T-cell (primary cell): ENCODE data around the gene WBP1L. TPM values are rescaled to one million over a fixed set of nuclear protein-coding genes. Genes with fewer than 3 reads are reported as not detected.

ENCODE experiments used
- ATAC-seq, 4 experiments: fragments of 200-7000 bp in 3 of 4; fragments of 150-1000 bp in 1 of 4; cut with Tn5 transposase; replicated peaks in 1 of 4; 1 replicate in 3 of 4; 2 replicates in 1 of 4; pipeline ENCODE4 v1.10.0; 2021; ENCODE audit warnings: moderate library complexity in 3 of 4, mild to moderate bottlenecking in 2 of 4, moderate number of reproducible peaks in 1 of 4
- CTCF ChIA-PET, 2 donors: fragments of 300-600 bp; sonication (Branson Sonifier 250); formaldehyde crosslinking; loops; one replicate each; lab custom pipeline; 2022; ENCODE audit warnings: antibody characterized with exemption in 2 of 2; lab: Charles Lee
- POLR2A ChIA-PET, 2 donors: fragments of 300-600 bp; sonication (Branson Sonifier 250); formaldehyde crosslinking; loops; one replicate each; lab custom pipeline; 2022; ENCODE audit warnings: antibody characterized with exemption in 2 of 2; lab: Charles Lee
- DNase-seq, 35 experiments: peaks; one replicate each; pipeline versions ENCODE4 v3.0.0 to v3.0.0-alpha.2; 2013 to 2023
- H3K27ac ChIP-seq: one replicate; pipeline ENCODE4 v1.5.1; 2013; ENCODE audit warnings: low read length
- H3K27me3 ChIP-seq, 2 experiments: replicated peaks in 1 of 2; 1 replicate in 1 of 2; 2 replicates in 1 of 2; pipeline versions ENCODE4 v1.6.1 to v1.7.0; 2013; ENCODE audit warnings: low read length in 1 of 2, mixed read lengths in 1 of 2; ENCODE audit not compliant: control insufficient read depth in 2 of 2, insufficient read depth in 2 of 2; ENCODE audit errors: extremely low read depth in 1 of 2
- H3K36me3 ChIP-seq, 2 donors: 1 replicate in 1 of 2; 2 replicates in 1 of 2; pipeline versions ENCODE4 v1.6.1 to v1.7.0; 2013; ENCODE audit warnings: low read length in 1 of 2; ENCODE audit not compliant: control insufficient read depth in 2 of 2, insufficient read depth in 1 of 2; ENCODE audit errors: extremely low read depth in 1 of 2
- H3K4me1 ChIP-seq, 2 experiments: 1 replicate in 1 of 2; 2 replicates in 1 of 2; pipeline versions ENCODE4 v1.6.1 to v1.7.0; 2013; ENCODE audit warnings: low read length in 2 of 2, mixed read lengths in 1 of 2; ENCODE audit not compliant: insufficient read depth in 2 of 2, control insufficient read depth in 1 of 2; ENCODE audit errors: extremely low read depth in 1 of 2
- H3K4me3 ChIP-seq, 2 donors: 1 replicate in 1 of 2; 2 replicates in 1 of 2; pipeline versions ENCODE4 v1.5.1 to v1.7.0; 2013; ENCODE audit warnings: mild to moderate bottlenecking in 2 of 2, low read length in 1 of 2, moderate library complexity in 1 of 2; ENCODE audit not compliant: control insufficient read depth in 1 of 2; ENCODE audit errors: extremely low read depth in 1 of 2
- H3K9me3 ChIP-seq: 2 replicates; pipeline ENCODE4 v1.7.0; 2013
- H3K27ac Mint-ChIP-seq, 2 donors: one replicate each; pipeline ENCODE4 v1.8.0; 2020 to 2021; ENCODE audit warnings: mild to moderate bottlenecking in 2 of 2, mixed read lengths in 2 of 2
- H3K27me3 Mint-ChIP-seq, 2 donors: one replicate each; pipeline ENCODE4 v1.8.0; 2021 to 2022; ENCODE audit warnings: mixed read lengths in 2 of 2
- H3K36me3 Mint-ChIP-seq: one replicate; pipeline ENCODE4 v1.8.0; 2021; ENCODE audit warnings: mixed read lengths
- H3K4me1 Mint-ChIP-seq, 3 donors: one replicate each; pipeline ENCODE4 v1.8.0; 2020 to 2022; ENCODE audit warnings: mixed read lengths in 3 of 3, mild to moderate bottlenecking in 1 of 3
- H3K4me3 Mint-ChIP-seq, 3 donors: one replicate each; pipeline ENCODE4 v1.8.0; 2020 to 2022; ENCODE audit warnings: mild to moderate bottlenecking in 3 of 3, mixed read lengths in 3 of 3, moderate library complexity in 3 of 3
- H3K9me3 Mint-ChIP-seq, 3 donors: one replicate each; pipeline ENCODE4 v1.8.0; 2020 to 2022; ENCODE audit warnings: mixed read lengths in 3 of 3
- WGBS: methylation state at CpG from one replicate; pipeline ENCODE4 v1.1.5; 2013; ENCODE audit warnings: missing lambda C conversion rate; ENCODE audit not compliant: insufficient coverage; 5-methylcytosine and 5-hydroxymethylcytosine counted together
- total RNA-seq, 35 experiments: library from RNA in 6 of 35; stranded (reverse) in 6 of 35; fragments of 120-200 nt in 1 of 35; gene quantifications; one replicate each; pipeline versions ENCODE4 v1.2.1 to v1.2.4 and lab custom pipeline; 2013 to 2026

WBP1L gene
- total RNA-seq, 5 donors from 2014 or later (not counting 1 experiment from before 2014, with no cell fraction given): 20.0 to 38.5 (median 33.0) TPM

GRCh38 chr10:102865620-102866019 is 121.9 kb downstream of the WBP1L start:
- peaks cover 4 to 11% of the 10 kb centered on the region in 2 experiments for H3K27me3 ChIP-seq
- no peak overlapping the region for H3K4me3 Mint-ChIP-seq
- no peak overlapping the region for H3K27ac ChIP-seq
- no CpG with 5 or more reads among the region's 3 CpGs for WGBS
- H3K27ac Mint-ChIP-seq: no peak overlapping the region
- peaks cover 4 to 19% of the 10 kb centered on the region in 2 donors for H3K36me3 ChIP-seq
- H3K4me3 ChIP-seq: no peak overlapping the region
- H3K27me3 Mint-ChIP-seq: peaks cover 15 to 18% of the 10 kb centered on the region in 2 donors
- H3K9me3 ChIP-seq: no peaks in the 10 kb centered on the region
- H3K4me1 Mint-ChIP-seq: peaks cover 11 to 13% (median 13%) of the 10 kb centered on the region in 3 donors
- ChIA-PET POLR2A (no interaction called here), CTCF (no interaction called here)
- DNase-seq (no peak), ATAC-seq (no peak)
- H3K9me3 Mint-ChIP-seq: no peaks in the 10 kb centered on the region
- peaks cover 0 to 10% of the 10 kb centered on the region in 2 experiments for H3K4me1 ChIP-seq
- H3K36me3 Mint-ChIP-seq: peaks cover 34% of the 10 kb centered on the region

Other genes with a start within 250 kb of the WBP1L start
- 10 to 100 TPM; 51.6 to 68.1 (median 63.0) TPM for gene ACTR1A, start 241.2 kb upstream of the WBP1L start, total RNA-seq
- gene SUFU, start 240.0 kb upstream of the WBP1L start, total RNA-seq: 10 to 100 TPM; 13.2 to 16.4 (median 15.4) TPM
- gene TRIM8, start 99.5 kb upstream of the WBP1L start, total RNA-seq: 10 to 100 TPM; 54.2 to 74.7 (median 67.9) TPM
- 1 to 10 TPM; 2.7 to 5.0 (median 3.5) TPM for gene ARL3, start 29.6 kb upstream of the WBP1L start, total RNA-seq
- 10 to 100 TPM in 4 of 5 donors, 1 to 10 TPM in 1; 9.2 to 32.6 (median 22.6) TPM for gene SFXN2, start 29.3 kb upstream of the WBP1L start, total RNA-seq
- 1 to 10 TPM in 3 of 5 donors, not detected in 2; 3.2 to 5.1 (median 4.1) TPM for gene CYP17A1, start 93.5 kb downstream of the WBP1L start, total RNA-seq
- gene BORCS7, start 110.3 kb downstream of the WBP1L start, total RNA-seq: 10 to 100 TPM; 12.0 to 16.3 (median 12.6) TPM
- 1 to 10 TPM in 1 of 5 donors, under 1 TPM in 4; 0.26 to 1.3 (median 0.50) TPM for gene AS3MT, start 125.5 kb downstream of the WBP1L start, total RNA-seq
- 10 to 100 TPM; 11.6 to 15.4 (median 14.2) TPM for gene CNNM2, start 174.3 kb downstream of the WBP1L start, total RNA-seq